HepG2 (cell line): ENCODE measurements around the gene CASD1. TPM values are rescaled to one million over a fixed set of nuclear protein-coding genes. Genes with fewer than 3 reads are reported as not detected.

Experiments
- ASH2L ChIP-seq: fragments of 300-600, 200-600 bp; sonication (generic); IDR thresholded peaks from 2 replicates; pipeline ENCODE4 v1.7.0; 2017; ENCODE audit warnings: low read depth, mild to moderate bottlenecking, moderate library complexity, mixed read lengths, low read length; ENCODE audit not compliant: insufficient read length
- DZIP1 ChIP-seq: sonication (generic); formaldehyde crosslinking; IDR thresholded peaks from 2 replicates; pipeline ENCODE4 v1.5.0; 2020; ENCODE audit warnings: mild to moderate bottlenecking, missing genetic modification reagents
- HMG20B ChIP-seq: conservative IDR thresholded peaks from 2 replicates; pipeline ENCODE4 v1.6.1; 2016; ENCODE audit warnings: missing genetic modification reagents, missing compliant biosample characterization
- HMGXB3 ChIP-seq: sonication (generic); formaldehyde crosslinking; IDR thresholded peaks from 2 replicates; pipeline ENCODE4 v1.4.0; 2020; ENCODE audit warnings: missing genetic modification reagents, borderline replicate concordance
- JUND ChIP-seq: sonication (generic); formaldehyde crosslinking; IDR thresholded peaks from 2 replicates; pipeline ENCODE4 v1.8.0; 2022; ENCODE audit warnings: mild to moderate bottlenecking, missing genetic modification reagents
- MATR3 ChIP-seq: sonication (generic); formaldehyde crosslinking; IDR thresholded peaks from 2 replicates; pipeline ENCODE4 v1.4.0; 2020; ENCODE audit warnings: missing genetic modification reagents
- NCOR1 ChIP-seq: fragments of 200-600 bp; sonication (generic); IDR thresholded peaks from 2 replicates; pipeline ENCODE4 v1.7.0; 2017; ENCODE audit warnings: antibody characterized with exemption, low read length, borderline replicate concordance
- NFE2L1 ChIP-seq: sonication (generic); formaldehyde crosslinking; IDR thresholded peaks from 2 replicates; pipeline ENCODE4 v1.4.0; 2020; ENCODE audit warnings: missing genetic modification reagents, mild to moderate bottlenecking, borderline replicate concordance
- TBX3 ChIP-seq: fragments of 450-650 bp; IDR thresholded peaks from 2 replicates; pipeline ENCODE4 v1.6.1; 2017; ENCODE audit warnings: antibody characterized with exemption, mild to moderate bottlenecking, inconsistent platforms, borderline replicate concordance
- ZBTB3 ChIP-seq: sonication (generic); formaldehyde crosslinking; IDR thresholded peaks from 2 replicates; pipeline ENCODE4 v1.4.0; 2020; ENCODE audit warnings: low read depth, mild to moderate bottlenecking, moderate library complexity, missing genetic modification reagents, borderline replicate concordance
- ZNF713 ChIP-seq: sonication (generic); formaldehyde crosslinking; IDR thresholded peaks from 2 replicates; pipeline ENCODE4 v1.4.0; 2020; ENCODE audit warnings: mild to moderate bottlenecking, missing genetic modification reagents
- ZNF766 ChIP-seq: sonication (generic); formaldehyde crosslinking; IDR thresholded peaks from 2 replicates; pipeline ENCODE4 v1.5.0; 2020; ENCODE audit warnings: missing genetic modification reagents, borderline replicate concordance
- polyA plus RNA-seq, 8 experiments: library from polyadenylated mRNA; depleted of rRNA in 3 of 8; stranded (reverse) in 7 of 8; unstranded in 1 of 8; fragments of >200 nt; fragmentation: Illumina TruSeq in 4 of 8; extraction: Trizol in 4 of 8; gene quantifications; 2 replicates each; pipeline versions ENCODE4 v1.2.1 to v1.2.3, GENCODE V29; 2011 to 2016; ENCODE audit warnings: low read depth in 4 of 8, missing spikeins in 1 of 8, mixed read lengths in 1 of 8; ENCODE audit not compliant: insufficient read depth in 1 of 8
- total RNA-seq, 5 experiments: library from RNA; depleted of rRNA; stranded (reverse); fragments of >200 nt; fragmentation: Illumina TruSeq; extraction: Trizol; gene quantifications; 2 replicates each; pipeline ENCODE4 v1.2.3, GENCODE V29; 2016; ENCODE audit warnings: low read depth in 1 of 5
- TF ChIP-seq, protein P1 (sequence below): sonication (generic); formaldehyde crosslinking; IDR thresholded peaks from 2 replicates; pipeline ENCODE4 v1.4.0; 2020; ENCODE audit warnings: mild to moderate bottlenecking, missing genetic modification reagents, borderline replicate concordance
- TF ChIP-seq, protein P2 (sequence below): IDR thresholded peaks from 2 replicates; pipeline ENCODE4 v1.6.1; 2018; ENCODE audit warnings: missing genetic modification reagents

CASD1 gene
- total and polyA plus RNA-seq, 2 of the 13 experiments (the other 11 are each of a cell fraction or from before 2014, with no cell fraction given): 22.9 to 32.6 TPM

DNA sequence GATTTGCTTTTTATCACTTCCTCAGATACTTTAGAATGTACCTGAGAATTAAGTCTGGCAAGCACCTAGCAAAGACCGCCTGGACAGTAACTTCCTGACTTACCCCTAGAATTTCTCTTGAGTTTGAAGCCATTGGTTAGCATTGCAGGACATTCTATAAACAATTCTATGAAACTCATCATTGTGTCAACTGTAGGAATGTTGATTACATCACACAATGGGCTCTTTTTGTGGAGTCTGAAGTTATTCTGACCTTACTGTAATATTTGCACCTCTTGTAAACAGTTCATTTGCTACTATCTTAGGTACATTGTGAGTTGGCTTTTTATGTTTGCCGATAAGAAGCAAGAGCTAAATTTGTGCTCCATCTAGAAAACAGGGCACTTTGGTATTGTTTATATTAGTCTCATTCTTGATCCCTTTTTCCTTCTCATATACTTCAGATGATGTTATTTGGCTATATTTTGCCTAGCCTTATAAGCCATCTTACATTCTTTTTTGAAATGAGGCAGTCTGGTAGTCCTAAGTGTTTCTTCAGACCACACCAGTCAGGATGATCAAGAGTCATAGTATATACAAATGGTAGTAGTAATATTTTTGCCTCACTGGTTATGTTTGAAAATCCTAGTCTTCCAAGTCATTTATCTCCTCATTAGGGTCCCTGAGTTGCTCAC, 52.4 kb downstream of the CASD1 start (continued):
- TF ChIP-seq, protein P1, sequence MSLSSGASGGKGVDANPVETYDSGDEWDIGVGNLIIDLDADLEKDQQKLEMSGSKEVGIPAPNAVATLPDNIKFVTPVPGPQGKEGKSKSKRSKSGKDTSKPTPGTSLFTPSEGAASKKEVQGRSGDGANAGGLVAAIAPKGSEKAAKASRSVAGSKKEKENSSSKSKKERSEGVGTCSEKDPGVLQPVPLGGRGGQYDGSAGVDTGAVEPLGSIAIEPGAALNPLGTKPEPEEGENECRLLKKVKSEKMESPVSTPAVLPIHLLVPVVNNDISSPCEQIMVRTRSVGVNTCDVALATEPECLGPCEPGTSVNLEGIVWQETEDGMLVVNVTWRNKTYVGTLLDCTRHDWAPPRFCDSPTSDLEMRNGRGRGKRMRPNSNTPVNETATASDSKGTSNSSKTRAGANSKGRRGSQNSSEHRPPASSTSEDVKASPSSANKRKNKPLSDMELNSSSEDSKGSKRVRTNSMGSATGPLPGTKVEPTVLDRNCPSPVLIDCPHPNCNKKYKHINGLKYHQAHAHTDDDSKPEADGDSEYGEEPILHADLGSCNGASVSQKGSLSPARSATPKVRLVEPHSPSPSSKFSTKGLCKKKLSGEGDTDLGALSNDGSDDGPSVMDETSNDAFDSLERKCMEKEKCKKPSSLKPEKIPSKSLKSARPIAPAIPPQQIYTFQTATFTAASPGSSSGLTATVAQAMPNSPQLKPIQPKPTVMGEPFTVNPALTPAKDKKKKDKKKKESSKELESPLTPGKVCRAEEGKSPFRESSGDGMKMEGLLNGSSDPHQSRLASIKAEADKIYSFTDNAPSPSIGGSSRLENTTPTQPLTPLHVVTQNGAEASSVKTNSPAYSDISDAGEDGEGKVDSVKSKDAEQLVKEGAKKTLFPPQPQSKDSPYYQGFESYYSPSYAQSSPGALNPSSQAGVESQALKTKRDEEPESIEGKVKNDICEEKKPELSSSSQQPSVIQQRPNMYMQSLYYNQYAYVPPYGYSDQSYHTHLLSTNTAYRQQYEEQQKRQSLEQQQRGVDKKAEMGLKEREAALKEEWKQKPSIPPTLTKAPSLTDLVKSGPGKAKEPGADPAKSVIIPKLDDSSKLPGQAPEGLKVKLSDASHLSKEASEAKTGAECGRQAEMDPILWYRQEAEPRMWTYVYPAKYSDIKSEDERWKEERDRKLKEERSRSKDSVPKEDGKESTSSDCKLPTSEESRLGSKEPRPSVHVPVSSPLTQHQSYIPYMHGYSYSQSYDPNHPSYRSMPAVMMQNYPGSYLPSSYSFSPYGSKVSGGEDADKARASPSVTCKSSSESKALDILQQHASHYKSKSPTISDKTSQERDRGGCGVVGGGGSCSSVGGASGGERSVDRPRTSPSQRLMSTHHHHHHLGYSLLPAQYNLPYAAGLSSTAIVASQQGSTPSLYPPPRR (CRISPR knock-in tag): peak; percentile 95
- TF ChIP-seq ZNF713 (no peak), JUND (CRISPR knock-in tag) (no peak), HMGXB3 (peak; percentile 81; the same call in 1 of the 2 replicates), NCOR1 (peak; percentile 77; the same call in 1 of the 2 replicates), MATR3 (no peak), NFE2L1 (CRISPR knock-in tag) (no peak), TBX3 (peak; percentile 70; the same call in 1 of the 2 replicates), ZBTB3 (CRISPR knock-in tag) (no peak), ZNF766 (CRISPR knock-in tag) (no peak), ASH2L (peak; percentile 55), HMG20B (peak; percentile 91), DZIP1 (CRISPR knock-in tag) (no peak)
- TF ChIP-seq, protein P2, sequence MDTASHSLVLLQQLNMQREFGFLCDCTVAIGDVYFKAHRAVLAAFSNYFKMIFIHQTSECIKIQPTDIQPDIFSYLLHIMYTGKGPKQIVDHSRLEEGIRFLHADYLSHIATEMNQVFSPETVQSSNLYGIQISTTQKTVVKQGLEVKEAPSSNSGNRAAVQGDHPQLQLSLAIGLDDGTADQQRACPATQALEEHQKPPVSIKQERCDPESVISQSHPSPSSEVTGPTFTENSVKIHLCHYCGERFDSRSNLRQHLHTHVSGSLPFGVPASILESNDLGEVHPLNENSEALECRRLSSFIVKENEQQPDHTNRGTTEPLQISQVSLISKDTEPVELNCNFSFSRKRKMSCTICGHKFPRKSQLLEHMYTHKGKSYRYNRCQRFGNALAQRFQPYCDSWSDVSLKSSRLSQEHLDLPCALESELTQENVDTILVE (CRISPR knock-in tag): peak; percentile 82
